A549 (cell line): ENCODE measurements around the gene MPZL2.

Experiments
- CTCF ChIP-seq: fragments of >200 bp; sonication (Bioruptor Twin); formaldehyde crosslinking; IDR thresholded peaks from 3 replicates; pipeline ENCODE4 v1.5.1; 2016
- FOSL2 ChIP-seq, 2 experiments: fragments of 450-650 bp in 1 of 2; fragments of >200 bp in 1 of 2; sonication (Bioruptor Twin) in 1 of 2; formaldehyde crosslinking; IDR thresholded peaks; 2 replicates each; pipeline versions ENCODE4 v1.5.0 to v1.6.1; 2016 to 2020; ENCODE audit warnings: mild to moderate bottlenecking in 1 of 2, moderate library complexity in 1 of 2
- HDAC2 ChIP-seq: fragments of 200-600 bp; sonication (generic); IDR thresholded peaks from 2 replicates; pipeline ENCODE4 v1.6.1; 2016
- POLR2A ChIP-seq: IDR thresholded peaks from 2 replicates; pipeline ENCODE4 v1.6.1; 2012; ENCODE audit warnings: mild to moderate bottlenecking, low read length
- RFX5 ChIP-seq: fragments of 450-650 bp; IDR thresholded peaks from 2 replicates; pipeline ENCODE4 v1.7.1; 2014; ENCODE audit warnings: antibody characterized with exemption, mild to moderate bottlenecking, moderate library complexity

- no peak for TF ChIP-seq CTCF
- TF ChIP-seq FOSL2 (IDR thresholded peaks at IDR 0.05): no peak
- TF ChIP-seq FOSL2 (CRISPR knock-in tag; IDR thresholded peaks at IDR 0.05): no peak
- TF ChIP-seq RFX5: no peak
- TF ChIP-seq HDAC2: no peak
- TF ChIP-seq POLR2A: no peak
These were observed 18.5 kb upstream of the MPZL2 start for GRCh38 chr11:118282606-118283005.
